ENCODE results near the gene DLGAP1. TPM values are rescaled to one million over a fixed set of nuclear protein-coding genes. Genes with fewer than 3 reads are reported as not detected.

DLGAP1 gene
- total RNA-seq, 1 donor from 2014 or later, result 18.5 TPM

DNA sequence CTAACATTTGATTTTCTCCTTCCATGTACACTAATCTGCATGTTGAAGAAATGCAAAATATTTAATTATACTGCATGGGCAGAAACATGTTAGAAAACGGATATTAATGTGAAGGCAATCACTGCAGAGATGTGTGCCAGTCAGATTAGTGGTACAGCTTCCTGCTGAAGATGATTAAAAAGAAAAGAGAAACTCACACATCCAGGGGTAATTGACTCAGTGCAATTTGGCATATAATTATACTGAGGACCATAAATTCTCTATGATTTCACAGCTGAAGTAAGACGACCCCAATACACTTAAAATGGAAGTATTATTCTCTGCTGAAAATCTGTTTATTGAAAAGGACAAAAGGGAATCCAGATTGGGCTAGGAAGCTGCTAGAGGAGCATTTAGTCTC, 761.7 kb downstream of the DLGAP1 start:
- Histone ChIP-seq H3K4me1 (peaks cover 8% of the 10 kb centered on the region), H2AFZ (replicated peaks) (no peak overlapping the region), H4K20me1 (ENCODE audit: low read depth) (no peaks in the 10 kb centered on the region), H3K36me3 (no peaks in the 10 kb centered on the region), H3K9me3 (ENCODE audit: low read depth) (no peaks in the 10 kb centered on the region), H3K27ac (no peak overlapping the region), H3K27me3 (no peaks in the 10 kb centered on the region), H3K4me3 (no peak overlapping the region), H3F3A (ENCODE audit: low read depth) (no peaks in the 10 kb centered on the region), H3K9ac (no peak overlapping the region), H3K4me2 (no peak overlapping the region), H3K79me2 (ENCODE audit: low read depth) (no peaks in the 10 kb centered on the region)
- H3K4me1 Mint-ChIP-seq, result peaks cover 9% of the 10 kb centered on the region
- H3K9me3 Mint-ChIP-seq, result peaks cover 24% of the 10 kb centered on the region
- TF ChIP-seq, protein P1, sequence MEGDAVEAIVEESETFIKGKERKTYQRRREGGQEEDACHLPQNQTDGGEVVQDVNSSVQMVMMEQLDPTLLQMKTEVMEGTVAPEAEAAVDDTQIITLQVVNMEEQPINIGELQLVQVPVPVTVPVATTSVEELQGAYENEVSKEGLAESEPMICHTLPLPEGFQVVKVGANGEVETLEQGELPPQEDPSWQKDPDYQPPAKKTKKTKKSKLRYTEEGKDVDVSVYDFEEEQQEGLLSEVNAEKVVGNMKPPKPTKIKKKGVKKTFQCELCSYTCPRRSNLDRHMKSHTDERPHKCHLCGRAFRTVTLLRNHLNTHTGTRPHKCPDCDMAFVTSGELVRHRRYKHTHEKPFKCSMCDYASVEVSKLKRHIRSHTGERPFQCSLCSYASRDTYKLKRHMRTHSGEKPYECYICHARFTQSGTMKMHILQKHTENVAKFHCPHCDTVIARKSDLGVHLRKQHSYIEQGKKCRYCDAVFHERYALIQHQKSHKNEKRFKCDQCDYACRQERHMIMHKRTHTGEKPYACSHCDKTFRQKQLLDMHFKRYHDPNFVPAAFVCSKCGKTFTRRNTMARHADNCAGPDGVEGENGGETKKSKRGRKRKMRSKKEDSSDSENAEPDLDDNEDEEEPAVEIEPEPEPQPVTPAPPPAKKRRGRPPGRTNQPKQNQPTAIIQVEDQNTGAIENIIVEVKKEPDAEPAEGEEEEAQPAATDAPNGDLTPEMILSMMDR (IDR thresholded peaks at IDR 0.05), result no peak
- TF ChIP-seq EZH2phosphoT487 (IDR thresholded peaks at IDR 0.05), result no peak
- TF ChIP-seq EZH2 (IDR thresholded peaks at IDR 0.05), result no peak
- no peak for DNase-seq (ENCODE audit: low spot score)
- H3K27me3 Mint-ChIP-seq (ENCODE audit: insufficient read depth, low read depth), result peaks cover 7% of the 10 kb centered on the region
- no peak overlapping the region for H3K4me3 Mint-ChIP-seq
- H3K36me3 Mint-ChIP-seq, result peaks cover 2% of the 10 kb centered on the region
- H3K27ac Mint-ChIP-seq, result no peak overlapping the region

DNA sequence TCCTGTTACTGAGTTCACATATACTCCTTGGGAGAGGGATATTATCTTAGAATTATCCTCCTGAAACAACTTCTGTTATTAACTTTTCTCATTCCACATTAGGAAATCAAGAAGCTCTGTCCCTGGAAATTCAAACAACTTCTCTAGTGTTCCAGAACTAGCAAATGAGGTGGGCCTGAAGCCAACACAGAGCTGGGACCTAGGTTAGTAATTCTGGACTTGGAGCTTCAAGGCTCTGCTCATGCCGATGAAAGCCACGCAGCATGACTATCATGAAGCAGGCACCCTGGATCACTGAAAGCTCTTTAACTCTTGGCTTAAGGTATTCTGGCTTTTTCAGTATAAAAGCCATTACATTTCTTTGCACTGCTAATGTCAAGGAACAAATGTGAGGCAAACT, 762.4 kb downstream of the DLGAP1 start:
- H3K27ac ChIP-seq, result no peak overlapping the region
- no peak overlapping the region for H3K4me2 ChIP-seq
- DNase-seq (ENCODE audit: low spot score), result no peak
- no peaks in the 10 kb centered on the region for H3K27me3 ChIP-seq
- Mint-ChIP-seq H3K36me3 (peaks cover 2% of the 10 kb centered on the region), H3K4me1 (peaks cover 13% of the 10 kb centered on the region), H3K27ac (no peak overlapping the region), H3K4me3 (no peak overlapping the region), H3K9me3 (peaks cover 19% of the 10 kb centered on the region), H3K27me3 (ENCODE audit: insufficient read depth, low read depth) (peaks cover 7% of the 10 kb centered on the region)
- no peak overlapping the region for H2AFZ ChIP-seq (replicated peaks)
- peaks cover 8% of the 10 kb centered on the region for H3K4me1 ChIP-seq
- H3K4me3 ChIP-seq, result no peak overlapping the region
- no peaks in the 10 kb centered on the region for H3K79me2 ChIP-seq (ENCODE audit: low read depth)
- H3F3A ChIP-seq (ENCODE audit: low read depth), result no peaks in the 10 kb centered on the region
- no peak overlapping the region for H3K9ac ChIP-seq
- no peak for TF ChIP-seq EZH2phosphoT487 (IDR thresholded peaks at IDR 0.05)
- TF ChIP-seq EZH2 (IDR thresholded peaks at IDR 0.05), result no peak
- TF ChIP-seq, protein P1 (IDR thresholded peaks at IDR 0.05), result no peak
- no peaks in the 10 kb centered on the region for H3K36me3 ChIP-seq
- no peaks in the 10 kb centered on the region for H4K20me1 ChIP-seq (ENCODE audit: low read depth)
- no peaks in the 10 kb centered on the region for H3K9me3 ChIP-seq (ENCODE audit: low read depth)

DNA sequence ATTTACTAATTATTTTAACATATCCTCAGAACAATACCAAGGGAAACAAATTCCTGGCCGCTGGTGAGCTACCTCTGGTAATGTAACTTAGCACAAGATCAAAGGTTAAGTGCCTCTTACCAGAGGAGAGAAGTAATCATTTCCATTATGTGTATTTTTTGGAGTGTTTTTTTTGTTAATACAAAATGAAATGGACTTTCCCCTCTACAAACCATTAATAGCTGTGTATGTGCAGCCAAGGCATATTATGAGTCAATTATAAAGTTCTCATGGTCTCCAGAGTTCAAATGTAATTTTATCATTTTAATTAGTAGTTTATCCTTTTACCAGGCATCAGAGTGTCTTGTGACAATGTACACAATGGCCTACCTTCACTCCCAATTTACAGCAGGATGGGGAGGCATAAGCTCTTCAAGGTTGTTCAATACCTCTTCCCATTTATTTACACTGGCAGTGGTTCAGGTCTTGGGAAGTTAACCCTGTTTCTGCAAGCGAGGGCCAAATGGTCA, 762.9 kb downstream of the DLGAP1 start:
- no peak overlapping the region for H3K4me2 ChIP-seq
- no peak overlapping the region for H3K4me3 ChIP-seq
- peaks cover 4% of the 10 kb centered on the region for H3K27me3 Mint-ChIP-seq (ENCODE audit: insufficient read depth, low read depth)
- H3K27ac ChIP-seq, result no peak overlapping the region
- peaks cover 4% of the 10 kb centered on the region for H3K36me3 Mint-ChIP-seq
- no peaks in the 10 kb centered on the region for H3F3A ChIP-seq (ENCODE audit: low read depth)
- H3K9me3 ChIP-seq (ENCODE audit: low read depth), result no peaks in the 10 kb centered on the region
- peaks cover 13% of the 10 kb centered on the region for H3K4me1 Mint-ChIP-seq
- H3K9me3 Mint-ChIP-seq, result peaks cover 18% of the 10 kb centered on the region
- H2AFZ ChIP-seq (replicated peaks), result no peak overlapping the region
- TF ChIP-seq EZH2phosphoT487 (IDR thresholded peaks at IDR 0.05) (no peak), EZH2 (IDR thresholded peaks at IDR 0.05) (no peak)
- TF ChIP-seq, protein P1 (IDR thresholded peaks at IDR 0.05), result no peak
- H3K4me3 Mint-ChIP-seq, result no peak overlapping the region
- no peaks in the 10 kb centered on the region for H3K27me3 ChIP-seq
- no peaks in the 10 kb centered on the region for H4K20me1 ChIP-seq (ENCODE audit: low read depth)
- no peak overlapping the region for H3K9ac ChIP-seq
- no peak for DNase-seq (ENCODE audit: low spot score)
- H3K36me3 ChIP-seq, result no peaks in the 10 kb centered on the region
- H3K79me2 ChIP-seq (ENCODE audit: low read depth), result no peaks in the 10 kb centered on the region
- no peak overlapping the region for H3K27ac Mint-ChIP-seq
- H3K4me1 ChIP-seq, result peaks cover 8% of the 10 kb centered on the region
